SK-N-SH (cell line): ENCODE measurements around the gene FHIP2A. TPM values are rescaled to one million over a fixed set of nuclear protein-coding genes. Genes with fewer than 3 reads are reported as not detected.

Experiments used
- CTCF ChIA-PET: fragments of 300-600, 350-600 bp; formaldehyde crosslinking; extraction: SDS; loops from one replicate; lab custom pipeline; 2021; lab: Yijun Ruan, JAX
- POLR2A ChIA-PET: fragments of 350-600 bp; sonication (Branson Sonifier 250); formaldehyde crosslinking; extraction: SDS; loops from one replicate; lab custom pipeline; 2020; ENCODE audit warnings: antibody characterized with exemption, inconsistent platforms; lab: Yijun Ruan, JAX
- DNase-seq: peaks from one replicate; pipeline ENCODE4 v3.0.0; 2012
- H2AFZ ChIP-seq: fragments of 200-600 bp; sonication (generic); 2 replicates; pipeline ENCODE4 v1.8.1; 2016; ENCODE audit warnings: antibody characterized with exemption, mild to moderate bottlenecking, low read depth
- H3F3A ChIP-seq: fragments of 200-600 bp; sonication (generic); replicated peaks from 2 replicates; pipeline ENCODE3; 2016; ENCODE audit warnings: antibody characterized with exemption, mild to moderate bottlenecking; ENCODE audit not compliant: insufficient read depth
- H3K27ac ChIP-seq, 2 experiments: fragments of 200-500 bp in 1 of 2; fragments of 200-600 bp in 1 of 2; sonication (Bioruptor generic) in 1 of 2; sonication (generic), shearing (Covaris generic) in 1 of 2; 2 replicates each; pipeline versions ENCODE4 v1.5.1 to v1.6.1; 2014 to 2016; ENCODE audit warnings: low read depth in 2 of 2, inconsistent platforms in 1 of 2, low read length in 1 of 2, mild to moderate bottlenecking in 1 of 2, mixed read lengths in 1 of 2
- H3K27me3 ChIP-seq: fragments of 200-600 bp; sonication (generic), shearing (Covaris generic); 2 replicates; pipeline ENCODE4 v1.6.1; 2016; ENCODE audit warnings: mixed run types; ENCODE audit not compliant: insufficient read depth
- H3K36me3 ChIP-seq, 2 experiments: fragments of 200-500 bp in 1 of 2; fragments of 200-600 bp in 1 of 2; sonication (Bioruptor generic) in 1 of 2; sonication (generic) in 1 of 2; replicated peaks in 1 of 2; 2 replicates each; pipeline versions ENCODE3 to v1.5.1; 2014 to 2016; ENCODE audit warnings: low read length in 1 of 2, mild to moderate bottlenecking in 1 of 2; ENCODE audit not compliant: insufficient read depth in 2 of 2, control insufficient read depth in 1 of 2
- H3K4me1 ChIP-seq, 2 experiments: fragments of 200-500 bp in 1 of 2; fragments of 200-600 bp in 1 of 2; sonication (Bioruptor generic) in 1 of 2; sonication (generic), shearing (Covaris generic) in 1 of 2; 2 replicates each; pipeline versions ENCODE4 v1.5.1 to v1.6.1; 2014 to 2016; ENCODE audit warnings: low read depth in 1 of 2, low read length in 1 of 2, mixed run types in 1 of 2; ENCODE audit not compliant: insufficient read depth in 2 of 2, control insufficient read depth in 1 of 2
- H3K4me2 ChIP-seq: fragments of 200-600 bp; sonication (generic), shearing (Covaris generic); 2 replicates; pipeline ENCODE4 v1.6.1; 2017; ENCODE audit warnings: mixed run types
- H3K4me3 ChIP-seq, 2 experiments: fragments of 200-500 bp in 1 of 2; fragments of 200-600 bp in 1 of 2; sonication (Bioruptor generic) in 1 of 2; sonication (generic), shearing (Covaris generic) in 1 of 2; 2 replicates each; pipeline versions ENCODE4 v1.5.1 to v1.8.1; 2014 to 2016; ENCODE audit warnings: low read depth in 2 of 2, inconsistent platforms in 1 of 2, low read length in 1 of 2, mild to moderate bottlenecking in 1 of 2, mixed read lengths in 1 of 2, moderate library complexity in 1 of 2
- H3K79me2 ChIP-seq: fragments of 200-600 bp; sonication (generic); 2 replicates; pipeline ENCODE4 v1.8.1; 2017; ENCODE audit warnings: mild to moderate bottlenecking; ENCODE audit not compliant: insufficient read depth
- H3K9ac ChIP-seq: fragments of 200-600 bp; sonication (generic); 2 replicates; pipeline ENCODE4 v1.6.1; 2017; ENCODE audit warnings: mixed run types
- H3K9me2 ChIP-seq: fragments of 200-600 bp; sonication (generic); 2 replicates; pipeline ENCODE4 v1.6.1; 2017; ENCODE audit warnings: mixed run types
- H3K9me3 ChIP-seq: fragments of 200-600 bp; sonication (generic); 2 replicates; pipeline ENCODE4 v1.6.1; 2017; ENCODE audit warnings: mixed run types, mild to moderate bottlenecking, moderate library complexity
- H4K20me1 ChIP-seq: fragments of 200-600 bp; sonication (generic); 2 replicates; pipeline ENCODE4 v1.6.1; 2017; ENCODE audit warnings: mild to moderate bottlenecking, mixed run types; ENCODE audit not compliant: insufficient read depth
- CTCF ChIP-seq: fragments of 200-600 bp; sonication (generic); IDR thresholded peaks from 2 replicates; pipeline ENCODE4 v1.6.1; 2017; ENCODE audit warnings: antibody characterized with exemption, mild to moderate bottlenecking, moderate library complexity
- ELF1 ChIP-seq: IDR thresholded peaks from 2 replicates; pipeline ENCODE4 v1.4.0; 2012
- FOSL2 ChIP-seq: IDR thresholded peaks from 2 replicates; pipeline ENCODE4 v1.4.0; 2012; ENCODE audit warnings: low read depth, mild to moderate bottlenecking, moderate library complexity, borderline replicate concordance
- FOXM1 ChIP-seq: IDR thresholded peaks from 2 replicates; pipeline ENCODE4 v1.4.0; 2012; ENCODE audit warnings: low read depth, mild to moderate bottlenecking
- GABPA ChIP-seq: IDR thresholded peaks from 2 replicates; pipeline ENCODE4 v1.4.0; 2012; ENCODE audit warnings: low read depth, mild to moderate bottlenecking
- GATA2 ChIP-seq: sonication (generic); formaldehyde crosslinking; IDR thresholded peaks from 2 replicates; pipeline ENCODE4 v1.5.0; 2020; ENCODE audit warnings: mild to moderate bottlenecking, missing genetic modification reagents
- JUND ChIP-seq: IDR thresholded peaks from 2 replicates; pipeline ENCODE4 v1.4.0; 2012
- MEF2A ChIP-seq: IDR thresholded peaks from 2 replicates; pipeline ENCODE4 v1.4.0; 2012; ENCODE audit warnings: low read depth, borderline replicate concordance
- MXI1 ChIP-seq: IDR thresholded peaks from 2 replicates; pipeline ENCODE4 v1.6.1; 2012; ENCODE audit warnings: mild to moderate bottlenecking, low read depth, low read length, improper control_type of control experiment
- NFIC ChIP-seq: IDR thresholded peaks from 2 replicates; pipeline ENCODE4 v1.4.0; 2012; ENCODE audit warnings: borderline replicate concordance
- POLR2AphosphoS5 ChIP-seq: IDR thresholded peaks from 2 replicates; pipeline ENCODE4 v1.6.1; 2012; ENCODE audit warnings: low read depth, low read length
- RAD21 ChIP-seq: IDR thresholded peaks from 2 replicates; pipeline ENCODE4 v1.6.1; 2012; ENCODE audit warnings: mild to moderate bottlenecking, low read length
- REST ChIP-seq: IDR thresholded peaks from 2 replicates; pipeline ENCODE4 v1.6.1; 2012; ENCODE audit warnings: mild to moderate bottlenecking, low read depth, low read length, moderate library complexity
- TCF12 ChIP-seq: IDR thresholded peaks from 2 replicates; pipeline ENCODE4 v1.4.0; 2012
- USF2 ChIP-seq: fragments of 150-350 bp; IDR thresholded peaks from 2 replicates; pipeline ENCODE4 v1.6.1; 2017; ENCODE audit warnings: antibody characterized with exemption, low read length, low read depth, borderline replicate concordance
- YY1 ChIP-seq: IDR thresholded peaks from 2 replicates; pipeline ENCODE4 v1.4.0; 2012; ENCODE audit warnings: low read depth, mild to moderate bottlenecking
- WGBS: methylation state at CpG from one replicate; pipeline ENCODE4 v1.1.6; 2017; ENCODE audit warnings: low lambda C conversion rate; 5-methylcytosine and 5-hydroxymethylcytosine counted together
- polyA plus RNA-seq, 3 experiments: library from polyadenylated mRNA; depleted of rRNA; stranded (reverse); fragments of >200 nt; gene quantifications; 2 replicates each; pipeline ENCODE4 v1.2.3, GENCODE V29; 2012
- TF ChIP-seq, protein P1 (sequence below): IDR thresholded peaks from 2 replicates; pipeline ENCODE4 v1.4.0; 2012; ENCODE audit warnings: low read depth, borderline replicate concordance

The FHIP2A gene
- polyA plus RNA-seq, 1 of the 3 experiments (the other 2 are of a cell fraction): 6.1 TPM

DNA sequence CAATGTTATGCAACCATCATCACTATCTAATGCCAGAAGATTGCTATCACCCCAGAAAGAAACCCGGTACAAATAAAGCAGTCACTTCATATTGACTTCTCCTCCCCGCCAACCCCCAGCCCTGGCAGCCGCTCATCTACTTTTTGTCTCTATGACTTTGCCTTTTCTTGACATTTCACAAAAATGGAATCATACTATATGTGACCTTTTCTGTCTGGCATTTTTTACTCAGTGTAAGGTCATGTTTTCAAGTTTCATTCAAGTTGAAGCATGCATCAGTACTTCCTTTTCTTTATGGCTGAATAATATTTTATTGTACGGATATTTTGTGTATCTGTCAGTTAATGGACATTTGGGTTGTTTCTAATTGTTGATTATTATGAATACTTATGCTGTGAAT lies 28.1 kb downstream of the FHIP2A start:
- TF ChIP-seq JUND (no peak), YY1 (no peak), FOSL2 (no peak), POLR2AphosphoS5 (no peak), MXI1 (no peak), GABPA (no peak)
- no peaks in the 10 kb centered on the region; the same call in 1 of the 2 replicates for H3K9me3 ChIP-seq
- ChIA-PET CTCF (no interaction called here), POLR2A (no interaction called here)
- no peaks in the 10 kb centered on the region; a peak in 1 of 4 replicates for H3K4me1 ChIP-seq
- H4K20me1 ChIP-seq: no peaks in the 10 kb centered on the region
- 96% methylated on average over 4 of the region's 4 CpGs for WGBS
- H3K79me2 ChIP-seq: peaks cover 6% of the 10 kb centered on the region; the same call in 1 of the 2 replicates
- H3K4me3 ChIP-seq: no peak overlapping the region
- H3K9me2 ChIP-seq: no peaks in the 10 kb centered on the region
- no peak for DNase-seq
- no peak overlapping the region for H3K27ac ChIP-seq
- H2AFZ ChIP-seq: no peak overlapping the region
- H3F3A ChIP-seq: peaks cover 15% of the 10 kb centered on the region
- peaks cover 71 to 88% of the 10 kb centered on the region in 2 experiments for H3K36me3 ChIP-seq
- no peaks in the 10 kb centered on the region for H3K27me3 ChIP-seq
- H3K9ac ChIP-seq: no peak overlapping the region
- no peak overlapping the region for H3K4me2 ChIP-seq

DNA sequence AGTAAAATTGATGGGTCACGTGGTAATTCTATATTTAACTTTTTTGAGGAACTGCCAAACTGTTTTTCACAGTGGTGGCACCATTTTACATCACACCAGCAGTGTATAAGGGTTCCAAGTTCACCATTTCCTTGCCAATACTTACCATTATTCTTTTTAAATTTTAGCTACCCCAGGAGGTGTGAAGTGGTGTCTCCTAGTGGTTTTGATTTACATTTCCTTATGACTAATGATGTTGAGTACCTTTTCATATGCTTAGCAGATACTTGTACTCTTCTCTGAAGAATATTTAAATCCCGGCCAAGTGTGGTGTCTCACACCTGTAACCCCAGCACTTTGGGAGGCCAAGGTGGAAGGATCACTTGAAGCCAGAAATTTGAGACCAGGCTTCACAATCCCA lies 28.5 kb downstream of the FHIP2A start:
- Histone ChIP-seq H3K27me3 (no peaks in the 10 kb centered on the region), H2AFZ (no peak overlapping the region), H3K9me3 (no peaks in the 10 kb centered on the region; the same call in 1 of the 2 replicates), H4K20me1 (no peaks in the 10 kb centered on the region), H3K9ac (no peak overlapping the region), H3K36me3 (peaks cover 71 to 89% of the 10 kb centered on the region in 2 experiments), H3K4me2 (no peak overlapping the region), H3K4me3 (no peak overlapping the region), H3K27ac (no peak overlapping the region), H3K9me2 (no peaks in the 10 kb centered on the region), H3K4me1 (no peaks in the 10 kb centered on the region; a peak in 1 of 4 replicates), H3F3A (peaks cover 19% of the 10 kb centered on the region), H3K79me2 (peaks cover 6% of the 10 kb centered on the region; the same call in 1 of the 2 replicates)
- ChIA-PET CTCF (interaction anchor here (1.1 kb wide), 1 partner anchor 10 kb away, joined by 3 read pairs; no protein-coding TSS in a partner anchor), POLR2A (no interaction called here)
- WGBS: 68% methylated on average over 2 of the region's 2 CpGs
- no peak for DNase-seq
- TF ChIP-seq USF2 (no peak), RAD21 (no peak), CTCF (no peak), ELF1 (no peak), FOXM1 (no peak), REST (no peak), GATA2 (CRISPR knock-in tag) (no peak), NFIC (no peak), TCF12 (no peak), MEF2A (no peak), GABPA (no peak), MXI1 (no peak)
- TF ChIP-seq, protein P1, sequence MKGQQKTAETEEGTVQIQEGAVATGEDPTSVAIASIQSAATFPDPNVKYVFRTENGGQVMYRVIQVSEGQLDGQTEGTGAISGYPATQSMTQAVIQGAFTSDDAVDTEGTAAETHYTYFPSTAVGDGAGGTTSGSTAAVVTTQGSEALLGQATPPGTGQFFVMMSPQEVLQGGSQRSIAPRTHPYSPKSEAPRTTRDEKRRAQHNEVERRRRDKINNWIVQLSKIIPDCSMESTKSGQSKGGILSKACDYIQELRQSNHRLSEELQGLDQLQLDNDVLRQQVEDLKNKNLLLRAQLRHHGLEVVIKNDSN: no peak
